Colonic mucosa (tissue), 4 donors: ENCODE results near the gene EPHB6. TPM values are rescaled to one million over a fixed set of nuclear protein-coding genes. Genes with fewer than 3 reads are reported as not detected.

Source experiments
- DNase-seq: peaks from one replicate; pipeline ENCODE4 v3.0.0-alpha.2; 2020
- H3K27ac ChIP-seq: fragments of 200-600 bp; one replicate; pipeline ENCODE4 v1.8.0; 2021
- H3K27me3 ChIP-seq: fragments of 200-600 bp; one replicate; pipeline ENCODE4 v1.8.0; 2021
- H3K36me3 ChIP-seq: fragments of 200-600 bp; one replicate; pipeline ENCODE4 v1.8.0; 2021
- H3K4me1 ChIP-seq: fragments of 200-600 bp; one replicate; pipeline ENCODE4 v1.8.0; 2021; ENCODE audit warnings: mild to moderate bottlenecking
- H3K4me3 ChIP-seq: fragments of 200-600 bp; one replicate; pipeline ENCODE4 v1.8.0; 2021
- H3K9ac ChIP-seq, 2 donors: one replicate each; pipeline ENCODE4 v1.7.0; 2013; ENCODE audit warnings: control low read depth in 2 of 2, low read depth in 2 of 2, low read length in 2 of 2
- H3K9me3 ChIP-seq: fragments of 200-600 bp; one replicate; pipeline ENCODE4 v1.8.0; 2021
- intact Hi-C: fragments of 100-400 bp; cut with DNase I; formaldehyde crosslinking; loops from one replicate; pipeline ENCODE4 v1.14.1; 2022
- total RNA-seq, 2 donors: library from RNA; stranded (reverse); fragmentation: NEBNext Ultra II Directional in 1 of 2; extraction: Animal tissue kit (Norgen Biotek cat#: 25700) in 1 of 2; gene quantifications; one replicate each; pipeline ENCODE4 v1.2.1, GENCODE V29; 2021
- TF ChIP-seq, protein P1 (sequence below): fragments of 200-600 bp; IDR thresholded peaks from one replicate; pipeline ENCODE4 v1.8.0; 2022; ENCODE audit warnings: antibody characterized with exemption, mild to moderate bottlenecking
- donor health status: healthy.
- donor health status: DM: no; HTN: no; CAD: no.
- donor health status: DM: no; HTN: no; CAD: no.

EPHB6 gene
- total RNA-seq, 2 donors from 2014 or later, result 1.5 to 2.3 TPM

DNA sequence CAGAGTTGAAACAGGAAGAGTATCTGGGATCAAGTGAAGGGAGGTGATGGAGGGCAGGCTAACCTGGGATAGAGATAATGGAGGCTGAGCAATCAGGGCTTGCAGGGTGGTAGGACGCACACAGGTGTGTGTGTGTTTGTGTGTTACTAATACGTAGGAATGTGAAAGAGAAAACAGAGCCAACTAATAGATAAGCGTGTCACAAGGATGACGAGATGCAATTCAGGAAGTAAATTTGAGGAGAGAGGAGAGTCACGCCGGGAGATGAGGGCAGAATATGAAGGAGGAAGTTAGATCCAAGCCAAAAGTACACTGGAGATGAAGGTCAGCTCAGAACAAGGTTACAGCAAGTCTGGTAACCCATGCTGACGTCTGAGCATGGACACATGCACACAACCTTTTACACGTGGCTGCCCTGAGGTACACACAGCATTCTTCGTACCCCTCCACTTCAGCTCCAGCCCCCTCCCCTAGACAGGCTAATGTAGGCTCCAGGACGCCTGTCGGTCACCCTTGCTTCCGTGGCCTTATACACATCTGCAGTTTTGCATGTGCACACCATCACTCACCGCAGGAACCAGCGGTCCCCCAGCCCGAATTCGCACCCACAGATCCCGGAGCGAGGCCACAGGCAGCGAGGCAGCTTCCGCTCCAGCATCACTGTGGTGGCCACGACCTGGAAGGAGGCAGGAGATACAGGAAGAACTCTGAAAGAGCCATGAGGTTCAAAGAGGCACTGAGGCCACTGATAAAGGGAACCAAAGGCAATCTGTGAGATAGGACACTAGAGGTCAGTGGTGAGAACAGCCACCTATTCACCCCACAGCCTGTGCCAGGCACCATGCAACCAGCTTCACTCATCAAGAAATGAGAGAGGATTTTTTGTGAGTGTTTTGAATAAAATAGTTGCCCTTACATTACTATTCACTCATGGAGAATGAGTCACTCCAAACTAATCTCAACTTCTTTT, 54.3 kb downstream of the EPHB6 start:
- no peaks in the 10 kb centered on the region for H3K4me1 ChIP-seq
- H3K36me3 ChIP-seq, result no peaks in the 10 kb centered on the region
- no peak for DNase-seq
- intact Hi-C loops, result no loop called here
- H3K27me3 ChIP-seq, result no peaks in the 10 kb centered on the region
- no peak overlapping the region for H3K9ac ChIP-seq
- H3K9me3 ChIP-seq, result no peaks in the 10 kb centered on the region
- no peak overlapping the region for H3K27ac ChIP-seq
- H3K4me3 ChIP-seq, result no peak overlapping the region
- TF ChIP-seq, protein P1, sequence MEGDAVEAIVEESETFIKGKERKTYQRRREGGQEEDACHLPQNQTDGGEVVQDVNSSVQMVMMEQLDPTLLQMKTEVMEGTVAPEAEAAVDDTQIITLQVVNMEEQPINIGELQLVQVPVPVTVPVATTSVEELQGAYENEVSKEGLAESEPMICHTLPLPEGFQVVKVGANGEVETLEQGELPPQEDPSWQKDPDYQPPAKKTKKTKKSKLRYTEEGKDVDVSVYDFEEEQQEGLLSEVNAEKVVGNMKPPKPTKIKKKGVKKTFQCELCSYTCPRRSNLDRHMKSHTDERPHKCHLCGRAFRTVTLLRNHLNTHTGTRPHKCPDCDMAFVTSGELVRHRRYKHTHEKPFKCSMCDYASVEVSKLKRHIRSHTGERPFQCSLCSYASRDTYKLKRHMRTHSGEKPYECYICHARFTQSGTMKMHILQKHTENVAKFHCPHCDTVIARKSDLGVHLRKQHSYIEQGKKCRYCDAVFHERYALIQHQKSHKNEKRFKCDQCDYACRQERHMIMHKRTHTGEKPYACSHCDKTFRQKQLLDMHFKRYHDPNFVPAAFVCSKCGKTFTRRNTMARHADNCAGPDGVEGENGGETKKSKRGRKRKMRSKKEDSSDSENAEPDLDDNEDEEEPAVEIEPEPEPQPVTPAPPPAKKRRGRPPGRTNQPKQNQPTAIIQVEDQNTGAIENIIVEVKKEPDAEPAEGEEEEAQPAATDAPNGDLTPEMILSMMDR, result peak; percentile 21

DNA sequence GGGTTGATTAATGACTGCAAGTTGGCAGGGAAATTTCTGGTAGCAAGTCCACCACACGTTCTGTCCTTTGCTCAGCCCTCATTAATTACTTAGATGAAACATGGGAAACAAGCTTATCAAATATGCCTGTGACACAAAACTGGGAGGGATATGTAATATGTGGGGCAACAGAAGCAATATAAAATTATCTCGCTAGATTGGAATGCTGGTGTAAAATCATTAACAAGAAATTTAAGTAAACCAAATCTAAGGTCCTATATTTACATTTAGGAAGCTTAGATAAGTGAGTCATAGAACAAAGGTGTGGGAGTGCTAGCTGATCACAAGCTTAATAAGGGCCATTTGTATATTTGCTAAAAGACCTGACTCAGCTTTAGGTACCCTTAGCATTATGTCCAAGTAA, 55.2 kb downstream of the EPHB6 start:
- Histone ChIP-seq H3K4me1 (no peaks in the 10 kb centered on the region), H3K36me3 (no peaks in the 10 kb centered on the region), H3K9ac (no peak overlapping the region), H3K4me3 (no peak overlapping the region), H3K9me3 (no peaks in the 10 kb centered on the region), H3K27me3 (no peaks in the 10 kb centered on the region), H3K27ac (no peak overlapping the region)
- intact Hi-C loops, result no loop called here
- TF ChIP-seq, protein P1, result no peak
- DNase-seq, result no peak

DNA sequence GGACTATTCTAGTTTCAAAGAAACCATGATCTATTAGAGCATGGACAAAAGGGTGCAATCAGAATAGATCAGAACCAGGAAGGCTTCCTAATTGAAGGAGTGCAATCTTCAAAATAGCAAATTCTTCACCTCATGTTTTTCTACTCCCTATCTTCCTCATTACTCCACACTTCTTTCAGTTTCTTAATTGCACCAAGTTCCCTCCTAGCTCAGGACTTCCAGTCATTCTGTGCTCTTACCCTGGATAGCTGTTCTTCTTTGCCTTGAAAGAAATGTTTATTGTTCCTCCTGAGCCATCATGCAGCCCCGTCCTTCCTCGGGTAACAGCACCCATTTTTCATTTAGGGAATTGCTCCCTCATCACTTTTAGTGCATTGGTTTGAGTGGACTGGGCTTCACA, 55.6 kb downstream of the EPHB6 start:
- H3K27me3 ChIP-seq, result no peaks in the 10 kb centered on the region
- H3K4me3 ChIP-seq, result no peak overlapping the region
- no peak for DNase-seq
- intact Hi-C loops, result no loop called here
- no peaks in the 10 kb centered on the region for H3K36me3 ChIP-seq
- H3K9me3 ChIP-seq, result no peaks in the 10 kb centered on the region
- no peaks in the 10 kb centered on the region for H3K4me1 ChIP-seq
- no peak overlapping the region for H3K27ac ChIP-seq
- TF ChIP-seq, protein P1, result no peak
- no peak overlapping the region for H3K9ac ChIP-seq

DNA sequence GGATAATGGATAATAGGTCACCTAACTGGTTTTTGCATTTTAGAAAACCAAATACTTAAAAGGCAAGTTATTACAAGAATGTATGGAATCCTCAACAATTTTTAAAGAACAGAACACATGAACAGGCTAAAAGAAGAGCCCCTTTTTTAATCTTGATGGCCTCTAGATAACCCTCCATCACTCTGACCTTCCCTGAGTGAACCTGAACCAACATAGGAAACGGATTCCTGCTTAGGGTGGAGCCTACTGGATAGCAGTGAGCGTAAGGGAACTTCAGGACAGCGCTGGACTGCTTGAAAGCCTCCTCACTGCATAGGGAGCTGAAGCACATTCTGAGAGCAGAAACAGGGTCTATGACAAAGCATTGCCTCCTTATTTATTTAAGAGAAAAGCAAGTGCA, 58.2 kb downstream of the EPHB6 start:
- intact Hi-C loops, result no loop called here
- TF ChIP-seq, protein P1, result no peak
- Histone ChIP-seq H3K27me3 (no peaks in the 10 kb centered on the region), H3K9ac (no peak overlapping the region), H3K36me3 (no peaks in the 10 kb centered on the region), H3K9me3 (no peaks in the 10 kb centered on the region), H3K4me3 (no peak overlapping the region), H3K27ac (no peak overlapping the region), H3K4me1 (no peaks in the 10 kb centered on the region)
- no peak for DNase-seq

DNA sequence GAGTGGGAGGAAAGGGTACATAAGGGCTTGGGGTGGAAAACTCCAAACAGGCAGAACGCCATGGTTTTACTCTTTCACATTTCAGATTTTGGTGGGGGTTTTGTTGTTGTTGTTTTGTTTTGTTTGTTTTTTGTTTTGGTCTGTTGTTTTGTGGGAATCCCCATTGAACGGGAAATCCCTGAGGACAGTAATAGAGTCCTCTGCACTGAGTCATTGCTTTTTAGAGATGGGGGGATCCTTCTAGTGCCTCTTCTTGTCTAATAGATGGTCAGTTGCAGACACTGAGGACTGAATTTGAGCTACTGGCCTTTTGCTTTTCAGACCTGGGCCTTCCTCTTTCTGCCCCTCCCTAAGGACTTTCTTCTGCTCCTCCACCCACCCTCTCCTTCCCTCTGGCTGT, 58.7 kb downstream of the EPHB6 start:
- Histone ChIP-seq H3K9ac (no peak overlapping the region), H3K9me3 (no peaks in the 10 kb centered on the region), H3K4me3 (no peak overlapping the region), H3K4me1 (no peaks in the 10 kb centered on the region), H3K27me3 (no peaks in the 10 kb centered on the region), H3K36me3 (no peaks in the 10 kb centered on the region), H3K27ac (no peak overlapping the region)
- DNase-seq, result no peak
- intact Hi-C loops, result no loop called here
- TF ChIP-seq, protein P1, result no peak
